Mucosa of stomach (tissue), 1 donor: ENCODE results near the gene PARP3.

ENCODE experiments used
- H3K27me3 ChIP-seq: one replicate; pipeline ENCODE4 v1.7.0; 2013; ENCODE audit warnings: mild to moderate bottlenecking, low read length; ENCODE audit not compliant: control insufficient read depth, insufficient read depth
- H3K36me3 ChIP-seq: one replicate; pipeline ENCODE4 v1.7.0; 2013; ENCODE audit warnings: low read length; ENCODE audit not compliant: control insufficient read depth, insufficient read depth
- H3K4me1 ChIP-seq: one replicate; pipeline ENCODE4 v1.7.0; 2013; ENCODE audit warnings: mild to moderate bottlenecking, low read length; ENCODE audit not compliant: control insufficient read depth, insufficient read depth
- H3K4me3 ChIP-seq: one replicate; pipeline ENCODE4 v1.7.0; 2013; ENCODE audit warnings: low read length
- H3K9ac ChIP-seq: one replicate; pipeline ENCODE4 v1.7.0; 2013; ENCODE audit warnings: mild to moderate bottlenecking, low read length, moderate library complexity
- H3K9me3 ChIP-seq: one replicate; pipeline ENCODE4 v1.7.0; 2013; ENCODE audit warnings: mild to moderate bottlenecking, low read length, moderate library complexity; ENCODE audit not compliant: control insufficient read depth
- donor health status: Pancreatic carcinoma.

Gene PARP3

GRCh38 chr3:51955893-51956770, 14.0 kb downstream of the PARP3 start:
- Histone ChIP-seq H3K4me1 (peaks cover 10% of the 10 kb centered on the region), H3K9me3 (no peaks in the 10 kb centered on the region), H3K36me3 (no peaks in the 10 kb centered on the region), H3K9ac (no peak overlapping the region), H3K27me3 (peaks cover 22% of the 10 kb centered on the region), H3K4me3 (no peak overlapping the region)

- Histone ChIP-seq H3K9me3 (no peaks in the 10 kb centered on the region), H3K4me3 (no peak overlapping the region), H3K27me3 (peaks cover 22% of the 10 kb centered on the region), H3K4me1 (peaks cover 10% of the 10 kb centered on the region), H3K9ac (no peak overlapping the region), H3K36me3 (no peaks in the 10 kb centered on the region)
Observed at GRCh38 chr3:51957520-51958205, 15.5 kb downstream of the PARP3 start.

GRCh38 chr3:51958603-51959521, 16.7 kb downstream of the PARP3 start:
- H3K36me3 ChIP-seq: no peaks in the 10 kb centered on the region
- no peaks in the 10 kb centered on the region for H3K9me3 ChIP-seq
- H3K9ac ChIP-seq: no peak overlapping the region
- H3K27me3 ChIP-seq: peaks cover 22% of the 10 kb centered on the region
- peaks cover 10% of the 10 kb centered on the region for H3K4me1 ChIP-seq
- H3K4me3 ChIP-seq: no peak overlapping the region

- no peaks in the 10 kb centered on the region for H3K9me3 ChIP-seq
- peaks cover 20% of the 10 kb centered on the region for H3K27me3 ChIP-seq
- no peak overlapping the region for H3K9ac ChIP-seq
- H3K4me3 ChIP-seq: no peak overlapping the region
- peaks cover 10% of the 10 kb centered on the region for H3K4me1 ChIP-seq
- H3K36me3 ChIP-seq: no peaks in the 10 kb centered on the region
Observed at GRCh38 chr3:51959651-51960050, 17.5 kb downstream of the PARP3 start.

GRCh38 chr3:51960386-51960785, 18.2 kb downstream of the PARP3 start:
- no peak overlapping the region for H3K9ac ChIP-seq
- no peaks in the 10 kb centered on the region for H3K36me3 ChIP-seq
- H3K9me3 ChIP-seq: no peaks in the 10 kb centered on the region
- no peak overlapping the region for H3K4me3 ChIP-seq
- H3K27me3 ChIP-seq: peaks cover 13% of the 10 kb centered on the region
- peaks cover 13% of the 10 kb centered on the region for H3K4me1 ChIP-seq

- Histone ChIP-seq H3K36me3 (no peaks in the 10 kb centered on the region), H3K27me3 (peaks cover 8% of the 10 kb centered on the region), H3K4me1 (peaks cover 13% of the 10 kb centered on the region), H3K4me3 (no peak overlapping the region), H3K9me3 (no peaks in the 10 kb centered on the region), H3K9ac (no peak overlapping the region)
Observed at GRCh38 chr3:51961011-51961410, 18.8 kb downstream of the PARP3 start.

- no peaks in the 10 kb centered on the region for H3K36me3 ChIP-seq
- H3K9me3 ChIP-seq: no peaks in the 10 kb centered on the region
- no peak overlapping the region for H3K9ac ChIP-seq
Observed at GRCh38 chr3:51961602-51962569, 19.7 kb downstream of the PARP3 start.

GRCh38 chr3:51962854-51963530, 20.8 kb downstream of the PARP3 start:
- Histone ChIP-seq H3K27me3 (no peaks in the 10 kb centered on the region), H3K4me1 (peaks cover 19% of the 10 kb centered on the region), H3K4me3 (no peak overlapping the region), H3K36me3 (no peaks in the 10 kb centered on the region), H3K9ac (no peak overlapping the region), H3K9me3 (no peaks in the 10 kb centered on the region)

More at GRCh38 chr3:51961602-51962569, 19.7 kb downstream of the PARP3 start:
- H3K27me3 ChIP-seq: no peaks in the 10 kb centered on the region
- peaks cover 15% of the 10 kb centered on the region for H3K4me1 ChIP-seq
- no peak overlapping the region for H3K4me3 ChIP-seq

- H3K9ac ChIP-seq: no peak overlapping the region
- H3K27me3 ChIP-seq: no peaks in the 10 kb centered on the region
- H3K36me3 ChIP-seq: no peaks in the 10 kb centered on the region
- H3K9me3 ChIP-seq: no peaks in the 10 kb centered on the region
- peaks cover 28% of the 10 kb centered on the region for H3K4me1 ChIP-seq
- no peak overlapping the region for H3K4me3 ChIP-seq
Observed at GRCh38 chr3:51963951-51964451, 21.8 kb downstream of the PARP3 start.

GRCh38 chr3:51964521-51964920, 22.4 kb downstream of the PARP3 start:
- Histone ChIP-seq H3K4me1 (peaks cover 28% of the 10 kb centered on the region), H3K9me3 (no peaks in the 10 kb centered on the region), H3K9ac (no peak overlapping the region), H3K4me3 (no peak overlapping the region), H3K36me3 (no peaks in the 10 kb centered on the region), H3K27me3 (no peaks in the 10 kb centered on the region)
